ENCODE measurements around the gene DNAJB7.
"Not testable (repeated sequence)": the region's sequence is repeated elsewhere in the genome, so short reads cannot be mapped to it uniquely, and the experiment has no call there.

The DNAJB7 gene

GRCh38 chr22:40862013-40862412, at the start of gene DNAJB7:
Gene DNAJB7 (minus strand): TSS chr22:40862113. CDS start chr22:40861994, 119 bp downstream.
- DNase-seq (ENCODE audit: low spot score): no peak

GRCh38 chr22:40908895-40909294, 47.0 kb upstream of the DNAJB7 start:
- DNase-seq (ENCODE audit: low spot score): no peak

- no peak for DNase-seq (ENCODE audit: low spot score)
Observed at GRCh38 chr22:40904101-40904500, 42.2 kb upstream of the DNAJB7 start.

GRCh38 chr22:40898850-40899357, 37.0 kb upstream of the DNAJB7 start:
- DNase-seq (ENCODE audit: low spot score): peak; percentile 40

- no peak for DNase-seq (ENCODE audit: low spot score)
Observed at GRCh38 chr22:40894417-40894816, 32.5 kb upstream of the DNAJB7 start.

- no peak for DNase-seq (ENCODE audit: low spot score)
Observed at GRCh38 chr22:40890881-40891280, 29.0 kb upstream of the DNAJB7 start.

- no peak for DNase-seq (ENCODE audit: low spot score)
Observed at GRCh38 chr22:40889116-40889515, 27.2 kb upstream of the DNAJB7 start.

GRCh38 chr22:40878922-40879321, 17.0 kb upstream of the DNAJB7 start:
- DNase-seq (ENCODE audit: low spot score): no peak

GRCh38 chr22:40877488-40877887, 15.6 kb upstream of the DNAJB7 start:
- no peak for DNase-seq (ENCODE audit: low spot score)

- no peak for DNase-seq (ENCODE audit: low spot score)
Observed at GRCh38 chr22:40876907-40877306, 15.0 kb upstream of the DNAJB7 start.

GRCh38 chr22:40875111-40875510, 13.2 kb upstream of the DNAJB7 start:
- no peak for DNase-seq (ENCODE audit: low spot score)

GRCh38 chr22:40874016-40874415, 12.1 kb upstream of the DNAJB7 start:
- DNase-seq (ENCODE audit: low spot score): no peak

GRCh38 chr22:40868379-40868778, 6.5 kb upstream of the DNAJB7 start:
- DNase-seq (ENCODE audit: low spot score): not testable (repeated sequence)

GRCh38 chr22:40867109-40867508, 5.2 kb upstream of the DNAJB7 start:
- no peak for DNase-seq (ENCODE audit: low spot score)

GRCh38 chr22:40862537-40862936, 624 bp upstream of the DNAJB7 start:
- DNase-seq (ENCODE audit: low spot score): no peak

- no peak for DNase-seq (ENCODE audit: low spot score)
Observed at GRCh38 chr22:40857309-40857855, 4.5 kb downstream of the DNAJB7 start.

- DNase-seq (ENCODE audit: low spot score): peak; percentile 93
Observed at GRCh38 chr22:40856513-40857308, 5.2 kb downstream of the DNAJB7 start, which contains the start of the genes ST13 and XPNPEP3. Gene ST13 (minus strand): TSS chr22:40856639. CDS start chr22:40856540, 99 bp downstream. Gene XPNPEP3 (plus strand): TSS chr22:40857148. CDS start chr22:40857182, 34 bp downstream.

GRCh38 chr22:40855979-40856512, 5.9 kb downstream of the DNAJB7 start:
- peak; percentile 18 for DNase-seq (ENCODE audit: low spot score)

- no peak for DNase-seq (ENCODE audit: low spot score)
Observed at GRCh38 chr22:40855071-40855978, 6.6 kb downstream of the DNAJB7 start.

GRCh38 chr22:40853961-40854360, 8.0 kb downstream of the DNAJB7 start:
- no peak for DNase-seq (ENCODE audit: low spot score)

GRCh38 chr22:40853333-40853732, 8.6 kb downstream of the DNAJB7 start:
- DNase-seq (ENCODE audit: low spot score): no peak

- not testable (repeated sequence) for DNase-seq (ENCODE audit: low spot score)
Observed at GRCh38 chr22:40845816-40846215, 16.1 kb downstream of the DNAJB7 start.
